ENCODE measurements around the gene ZCCHC2.

DNA sequence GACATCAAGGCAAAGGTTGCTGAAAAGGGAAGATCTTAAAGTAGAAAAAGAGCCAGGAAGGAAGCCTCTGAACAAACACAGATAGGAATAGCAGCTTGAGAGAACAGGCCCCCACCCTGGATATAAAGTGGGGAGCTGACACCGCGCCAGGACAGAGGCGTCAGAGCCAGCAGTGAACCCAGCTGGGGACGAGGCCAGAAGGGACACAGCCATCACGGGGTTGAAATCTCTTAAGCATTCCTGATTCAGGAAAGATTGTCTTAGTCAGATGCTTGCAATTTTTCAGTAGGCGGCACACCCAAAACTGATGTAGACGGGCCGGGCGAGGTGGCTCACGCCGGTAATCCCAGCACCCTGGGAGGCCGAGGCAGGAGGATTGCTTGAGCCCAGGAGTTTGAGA, 98.7 kb downstream of the ZCCHC2 start:
- no peak for TF ChIP-seq RAD21 (CRISPR knock-in tag; conservative IDR thresholded peaks at IDR 0.05 in 1 of 2, IDR thresholded peaks at IDR 0.05 in 1 of 2)
- no peak for TF ChIP-seq NR2C1 (IDR thresholded peaks at IDR 0.05)
- TF ChIP-seq NR2C1 (tag; IDR thresholded peaks at IDR 0.05): no peak
- TF ChIP-seq ZEB2 (IDR thresholded peaks at IDR 0.05): no peak
- TF ChIP-seq SRF (CRISPR knock-in tag; IDR thresholded peaks at IDR 0.05): no peak
- no peak for TF ChIP-seq FOXK2 (conservative IDR thresholded peaks at IDR 0.05 in 1 of 2, IDR thresholded peaks at IDR 0.05 in 1 of 2; ENCODE audit: low read depth in 2 of 2)
- TF ChIP-seq POLR2A (conservative IDR thresholded peaks at IDR 0.05): no peak
- no peak for TF ChIP-seq ZNF778 (CRISPR knock-in tag; IDR thresholded peaks at IDR 0.05)
- TF ChIP-seq CREB1 (IDR thresholded peaks at IDR 0.05): no peak
- TF ChIP-seq CREB1 (CRISPR knock-in tag; IDR thresholded peaks at IDR 0.05): no peak
- no peak for TF ChIP-seq U2AF2 (optimal IDR thresholded peaks at IDR 0.05; ENCODE audit: low read depth, low read length)
- no peak for TF ChIP-seq MEF2D (tag; conservative IDR thresholded peaks at IDR 0.05; ENCODE audit: low read depth)
- no peak for TF ChIP-seq ZNF431 (CRISPR knock-in tag; IDR thresholded peaks at IDR 0.05)

All from K562 (cell line).